NCI-H1694 (cell line): ENCODE data around the gene ARHGEF28.
A peak's percentile ranks its signal among the peaks of the same experiment; 100 is the strongest.

Source experiments
- DNase-seq: peaks from one replicate; lab custom pipeline; 2025; lab: John Stamatoyannopoulos, UW

ARHGEF28 gene

GRCh38 chr5:73938938-73939320 is 312.9 kb downstream of the ARHGEF28 start:
- DNase-seq, result no peak

GRCh38 chr5:73939557-73939956 is 313.6 kb downstream of the ARHGEF28 start:
- no peak for DNase-seq

- no peak for DNase-seq
Measured at GRCh38 chr5:73940026-73940425, 314.0 kb downstream of the ARHGEF28 start.

GRCh38 chr5:73940801-73941200 is 314.8 kb downstream of the ARHGEF28 start:
- DNase-seq, result no peak

GRCh38 chr5:73942783-73943182 is 316.8 kb downstream of the ARHGEF28 start:
- DNase-seq, result no peak

- DNase-seq, result no peak
Measured at GRCh38 chr5:73943397-73943796, 317.4 kb downstream of the ARHGEF28 start.

- DNase-seq, result no peak
Measured at GRCh38 chr5:73944581-73944980, 318.6 kb downstream of the ARHGEF28 start.

GRCh38 chr5:73945505-73945904 is 319.5 kb downstream of the ARHGEF28 start:
- no peak for DNase-seq

- DNase-seq, result no peak
Measured at GRCh38 chr5:73946278-73946677, 320.3 kb downstream of the ARHGEF28 start.

GRCh38 chr5:73946919-73947602 is 321.1 kb downstream of the ARHGEF28 start:
- peak; percentile 4 for DNase-seq

- DNase-seq, result peak; percentile 85
Measured at GRCh38 chr5:73947906-73948640, 322.1 kb downstream of the ARHGEF28 start.

- peak; percentile 37 for DNase-seq
Measured at GRCh38 chr5:73948720-73949119, 322.7 kb downstream of the ARHGEF28 start.

- DNase-seq, result no peak
Measured at GRCh38 chr5:73950441-73950873, 324.5 kb downstream of the ARHGEF28 start.

GRCh38 chr5:73950912-73951430 is 325.0 kb downstream of the ARHGEF28 start:
- DNase-seq, result no peak

GRCh38 chr5:73952872-73953271 is 326.9 kb downstream of the ARHGEF28 start:
- DNase-seq, result no peak

GRCh38 chr5:73954381-73954780 is 328.4 kb downstream of the ARHGEF28 start:
- no peak for DNase-seq

GRCh38 chr5:73955271-73955846 is 329.4 kb downstream of the ARHGEF28 start:
- peak; percentile 80 for DNase-seq

- peak; percentile 9 for DNase-seq
Measured at GRCh38 chr5:73957397-73958001, 331.5 kb downstream of the ARHGEF28 start.

- DNase-seq, result no peak
Measured at GRCh38 chr5:73958037-73958436, 332.0 kb downstream of the ARHGEF28 start.

- DNase-seq, result no peak
Measured at GRCh38 chr5:73960023-73960422, 334.0 kb downstream of the ARHGEF28 start.

GRCh38 chr5:73960426-73960825 is 334.4 kb downstream of the ARHGEF28 start:
- DNase-seq, result no peak

GRCh38 chr5:73962801-73963425 is 336.9 kb downstream of the ARHGEF28 start:
- DNase-seq, result no peak
